ENCODE measurements around the gene THOC7. TPM values are rescaled to one million over a fixed set of nuclear protein-coding genes. Genes with fewer than 3 reads are reported as not detected.

THOC7 gene
- total RNA-seq, 4 donors from 2014 or later: 39.2 to 68.7 (median 41.8) TPM

- DNase-seq (ENCODE audit: low spot score): no peak
- TF ChIP-seq, protein P1, sequence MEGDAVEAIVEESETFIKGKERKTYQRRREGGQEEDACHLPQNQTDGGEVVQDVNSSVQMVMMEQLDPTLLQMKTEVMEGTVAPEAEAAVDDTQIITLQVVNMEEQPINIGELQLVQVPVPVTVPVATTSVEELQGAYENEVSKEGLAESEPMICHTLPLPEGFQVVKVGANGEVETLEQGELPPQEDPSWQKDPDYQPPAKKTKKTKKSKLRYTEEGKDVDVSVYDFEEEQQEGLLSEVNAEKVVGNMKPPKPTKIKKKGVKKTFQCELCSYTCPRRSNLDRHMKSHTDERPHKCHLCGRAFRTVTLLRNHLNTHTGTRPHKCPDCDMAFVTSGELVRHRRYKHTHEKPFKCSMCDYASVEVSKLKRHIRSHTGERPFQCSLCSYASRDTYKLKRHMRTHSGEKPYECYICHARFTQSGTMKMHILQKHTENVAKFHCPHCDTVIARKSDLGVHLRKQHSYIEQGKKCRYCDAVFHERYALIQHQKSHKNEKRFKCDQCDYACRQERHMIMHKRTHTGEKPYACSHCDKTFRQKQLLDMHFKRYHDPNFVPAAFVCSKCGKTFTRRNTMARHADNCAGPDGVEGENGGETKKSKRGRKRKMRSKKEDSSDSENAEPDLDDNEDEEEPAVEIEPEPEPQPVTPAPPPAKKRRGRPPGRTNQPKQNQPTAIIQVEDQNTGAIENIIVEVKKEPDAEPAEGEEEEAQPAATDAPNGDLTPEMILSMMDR (IDR thresholded peaks at IDR 0.05): no peak
- no peak for ATAC-seq (ENCODE audit: low FRiP score)
Observed at GRCh38 chr3:63896332-63897030, 32.9 kb upstream of the THOC7 start.

DNA sequence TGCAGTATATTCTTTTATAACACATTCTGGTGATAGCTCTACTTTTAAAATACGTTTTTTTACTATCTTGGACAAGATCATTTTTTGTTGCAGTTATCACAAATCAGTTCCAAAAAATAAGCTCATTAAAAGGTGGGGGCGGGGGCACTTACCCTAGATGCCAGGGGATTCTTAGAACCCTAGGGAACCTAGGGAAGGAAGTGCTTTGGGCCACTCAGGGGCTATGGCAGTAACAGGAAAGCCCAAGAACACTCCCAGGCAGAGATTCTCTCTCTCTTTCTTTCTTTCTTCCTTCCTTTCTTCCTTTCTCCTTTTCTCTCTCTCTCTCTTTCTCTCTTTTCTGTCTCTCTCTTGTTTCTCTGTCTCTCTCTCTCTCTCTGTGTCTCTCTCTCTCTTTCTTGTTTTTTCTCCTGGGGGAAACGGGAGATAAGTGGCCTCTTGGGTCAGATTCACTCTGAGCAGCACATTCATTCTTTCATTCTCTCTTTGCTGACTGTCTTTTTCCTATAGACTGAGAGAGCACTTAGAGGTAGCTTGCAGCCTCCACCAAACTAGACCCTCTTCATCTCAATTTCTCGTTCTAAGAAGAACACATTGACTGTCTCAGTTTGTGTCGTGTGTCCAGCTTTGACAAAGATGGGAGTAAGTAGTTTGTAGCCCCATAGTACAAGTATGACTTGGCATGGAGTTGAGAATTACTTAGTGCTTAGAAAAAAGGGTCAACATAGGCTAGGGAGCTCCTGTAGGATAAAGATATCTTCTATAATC is 32.0 kb upstream of the THOC7 start:
- TF ChIP-seq, protein P1 (IDR thresholded peaks at IDR 0.05): no peak
- ATAC-seq (ENCODE audit: low FRiP score) (no peak), DNase-seq (ENCODE audit: low spot score) (no peak)

- DNase-seq (ENCODE audit: low spot score) (no peak), ATAC-seq (ENCODE audit: low FRiP score) (no peak)
- TF ChIP-seq, protein P1 (IDR thresholded peaks at IDR 0.05): no peak
Observed at GRCh38 chr3:63892773-63893352, 29.3 kb upstream of the THOC7 start.

- TF ChIP-seq, protein P1 (IDR thresholded peaks at IDR 0.05): no peak
- no peak for ATAC-seq (ENCODE audit: low FRiP score)
- DNase-seq (ENCODE audit: low spot score): no peak
Observed at GRCh38 chr3:63891518-63891917, 27.9 kb upstream of the THOC7 start.

- TF ChIP-seq, protein P1 (IDR thresholded peaks at IDR 0.05): no peak
- ATAC-seq (ENCODE audit: low FRiP score): no peak
- no peak for DNase-seq (ENCODE audit: low spot score)
Observed at GRCh38 chr3:63886858-63887257, 23.3 kb upstream of the THOC7 start.

DNA sequence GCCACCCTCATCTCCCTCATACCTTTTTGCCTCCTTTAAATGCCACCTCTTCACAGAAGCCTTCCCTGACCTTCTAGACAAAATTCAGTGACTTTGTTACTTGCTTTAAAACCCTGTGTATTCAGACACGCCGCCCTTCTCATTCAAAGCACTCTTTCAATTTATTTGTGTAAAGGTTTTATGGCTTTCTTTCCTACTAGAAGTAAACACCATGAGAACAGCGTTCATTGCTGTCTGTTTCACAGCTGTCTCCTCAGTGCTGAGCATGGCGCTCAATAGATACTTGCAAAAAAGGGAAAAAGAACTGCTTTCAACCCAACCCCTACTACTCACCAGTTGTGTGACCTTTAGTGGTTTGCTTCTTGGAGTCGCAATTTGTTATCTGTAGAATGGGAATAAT is 17.0 kb upstream of the THOC7 start:
- ATAC-seq (ENCODE audit: low FRiP score): no peak
- DNase-seq (ENCODE audit: low spot score): no peak
- TF ChIP-seq, protein P1 (IDR thresholded peaks at IDR 0.05): no peak

Measured in omental fat pad (tissue), 4 donors.